Neural progenitor cell (in vitro differentiated cells): ENCODE data around the gene CEP164. TPM values are rescaled to one million over a fixed set of nuclear protein-coding genes. Genes with fewer than 3 reads are reported as not detected.

ENCODE experiments used
- DNase-seq: peaks from one replicate; pipeline ENCODE4 v3.0.0-alpha.2; 2016; ENCODE audit warnings: low spot score
- H2AFZ ChIP-seq: fragments of 200-600 bp; sonication (generic); replicated peaks from 2 replicates; pipeline ENCODE4 v1.6.1; 2016; ENCODE audit warnings: antibody characterized with exemption
- H3F3A ChIP-seq: fragments of 200-600 bp; sonication (generic); 2 replicates; pipeline ENCODE4 v1.6.1; 2016; ENCODE audit warnings: antibody characterized with exemption, low read depth
- H3K27ac ChIP-seq: fragments of 200-600 bp; sonication (generic); 2 replicates; pipeline ENCODE4 v1.5.1; 2016; ENCODE audit warnings: mild to moderate bottlenecking
- H3K27me3 ChIP-seq: fragments of 200-600 bp; sonication (generic); 2 replicates; pipeline ENCODE4 v1.6.1; 2016; ENCODE audit warnings: mild to moderate bottlenecking, moderate library complexity
- H3K36me3 ChIP-seq: fragments of 200-600 bp; sonication (generic); 2 replicates; pipeline ENCODE4 v1.5.1; 2016
- H3K4me1 ChIP-seq: fragments of 200-600 bp; sonication (generic); 2 replicates; pipeline ENCODE4 v1.6.1; 2016; ENCODE audit warnings: mixed run types
- H3K4me2 ChIP-seq: fragments of 200-600 bp; sonication (generic); 2 replicates; pipeline ENCODE4 v1.6.1; 2016
- H3K4me3 ChIP-seq: fragments of 200-600 bp; sonication (generic); 2 replicates; pipeline ENCODE4 v1.5.1; 2016
- H3K79me2 ChIP-seq: fragments of 200-600 bp; sonication (generic); 2 replicates; pipeline ENCODE4 v1.6.1; 2016; ENCODE audit warnings: low read depth
- H3K9ac ChIP-seq: fragments of 200-600 bp; sonication (generic); 2 replicates; pipeline ENCODE4 v1.6.1; 2016
- H3K9me3 ChIP-seq: fragments of 200-600 bp; sonication (generic); 2 replicates; pipeline ENCODE4 v1.5.1; 2016; ENCODE audit warnings: low read depth
- H4K20me1 ChIP-seq: fragments of 200-600 bp; sonication (generic); 2 replicates; pipeline ENCODE4 v1.6.1; 2016; ENCODE audit warnings: low read depth
- H3K27ac Mint-ChIP-seq: 3 replicates; pipeline ENCODE4 v1.8.0; 2021; ENCODE audit warnings: mixed read lengths
- H3K27me3 Mint-ChIP-seq: 2 replicates; pipeline ENCODE4 v1.8.0; 2022; ENCODE audit warnings: low read depth, mild to moderate bottlenecking, inconsistent platforms, moderate library complexity, mixed read lengths; ENCODE audit not compliant: insufficient read depth
- H3K36me3 Mint-ChIP-seq: 3 replicates; pipeline ENCODE4 v1.8.0; 2021; ENCODE audit warnings: mixed read lengths
- H3K4me1 Mint-ChIP-seq: 3 replicates; pipeline ENCODE4 v1.8.0; 2021; ENCODE audit warnings: mixed read lengths
- H3K4me3 Mint-ChIP-seq: 3 replicates; pipeline ENCODE4 v1.8.0; 2021; ENCODE audit warnings: mild to moderate bottlenecking, moderate library complexity, mixed read lengths
- H3K9me3 Mint-ChIP-seq: 3 replicates; pipeline ENCODE4 v1.8.0; 2020; ENCODE audit warnings: mixed read lengths
- CTCF ChIP-seq: fragments of 200-600 bp; sonication (generic); IDR thresholded peaks from 2 replicates; pipeline ENCODE4 v1.5.1; 2017; ENCODE audit warnings: antibody characterized with exemption, mild to moderate bottlenecking
- EZH2 ChIP-seq: fragments of 200-600 bp; sonication (generic); IDR thresholded peaks from 2 replicates; pipeline ENCODE4 v1.6.1; 2017; ENCODE audit warnings: antibody characterized with exemption, mild to moderate bottlenecking, moderate library complexity
- EZH2phosphoT487 ChIP-seq: fragments of 200-600 bp; sonication (generic); IDR thresholded peaks from 2 replicates; pipeline ENCODE4 v1.6.1; 2017; ENCODE audit warnings: antibody characterized with exemption
- total RNA-seq: library from RNA; depleted of rRNA; stranded (reverse); fragments of >200 nt; gene quantifications from 2 replicates; pipeline ENCODE4 v1.2.3, GENCODE V29; 2015; ENCODE audit warnings: low replicate concordance

The CEP164 gene
- total RNA-seq, 1 donor from 2014 or later: 24.2 TPM

GRCh38 chr11:117426297-117426685, 98.6 kb downstream of the CEP164 start:
- peak; percentile 92 for DNase-seq
- TF ChIP-seq CTCF (peak; percentile 96), EZH2phosphoT487 (no peak)
- no peaks in the 10 kb centered on the region for H3K9me3 ChIP-seq
- peak overlapping the region; percentile 37 for H3K4me2 ChIP-seq
- H3K4me3 ChIP-seq: no peak overlapping the region
- peaks cover 2% of the 10 kb centered on the region for H3F3A ChIP-seq
- H3K36me3 ChIP-seq: no peaks in the 10 kb centered on the region
- Mint-ChIP-seq H3K9me3 (no peaks in the 10 kb centered on the region), H3K36me3 (no peaks in the 10 kb centered on the region), H3K27me3 (peaks cover 11% of the 10 kb centered on the region), H3K4me3 (peak overlapping the region; percentile 11), H3K27ac (no peak overlapping the region), H3K4me1 (peaks cover 49% of the 10 kb centered on the region)
- peaks cover 13% of the 10 kb centered on the region for H3K4me1 ChIP-seq
- H3K9ac ChIP-seq: no peak overlapping the region
- peaks cover 11% of the 10 kb centered on the region for H4K20me1 ChIP-seq
- no peaks in the 10 kb centered on the region for H3K79me2 ChIP-seq
- peaks cover 19% of the 10 kb centered on the region for H3K27me3 ChIP-seq
- H3K27ac ChIP-seq: no peak overlapping the region
- no peak overlapping the region for H2AFZ ChIP-seq

GRCh38 chr11:117426941-117427340, 99.3 kb downstream of the CEP164 start:
- H3K9me3 Mint-ChIP-seq: no peaks in the 10 kb centered on the region
- peaks cover 2% of the 10 kb centered on the region for H3F3A ChIP-seq
- peaks cover 13% of the 10 kb centered on the region for H3K4me1 ChIP-seq
- H3K4me2 ChIP-seq: no peak overlapping the region
- no peak for TF ChIP-seq CTCF
- no peak for TF ChIP-seq EZH2phosphoT487
- no peak for TF ChIP-seq EZH2
- no peaks in the 10 kb centered on the region for H3K36me3 Mint-ChIP-seq
- H3K4me3 Mint-ChIP-seq: peak overlapping the region; percentile 16
- H3K27ac ChIP-seq: no peak overlapping the region
- H3K4me1 Mint-ChIP-seq: peaks cover 49% of the 10 kb centered on the region
- H3K27me3 Mint-ChIP-seq: peaks cover 10% of the 10 kb centered on the region
- no peak overlapping the region for H2AFZ ChIP-seq
- no peaks in the 10 kb centered on the region for H3K9me3 ChIP-seq
- no peaks in the 10 kb centered on the region for H3K36me3 ChIP-seq
- no peaks in the 10 kb centered on the region for H3K79me2 ChIP-seq
- no peak overlapping the region for H3K9ac ChIP-seq
- H3K27me3 ChIP-seq: peaks cover 19% of the 10 kb centered on the region
- peaks cover 11% of the 10 kb centered on the region for H4K20me1 ChIP-seq
- H3K27ac Mint-ChIP-seq: peak overlapping the region; percentile 25
- no peak overlapping the region for H3K4me3 ChIP-seq
- DNase-seq: no peak

- Histone ChIP-seq H3K4me1 (peaks cover 13% of the 10 kb centered on the region), H2AFZ (no peak overlapping the region), H3K9ac (no peak overlapping the region), H3K27me3 (peaks cover 19% of the 10 kb centered on the region), H3K4me3 (no peak overlapping the region), H3F3A (peaks cover 2% of the 10 kb centered on the region), H3K27ac (no peak overlapping the region), H3K9me3 (no peaks in the 10 kb centered on the region), H3K4me2 (no peak overlapping the region), H4K20me1 (peaks cover 11% of the 10 kb centered on the region), H3K79me2 (no peaks in the 10 kb centered on the region), H3K36me3 (no peaks in the 10 kb centered on the region)
- Mint-ChIP-seq H3K4me3 (peak overlapping the region; percentile 16), H3K9me3 (no peaks in the 10 kb centered on the region), H3K4me1 (peaks cover 52% of the 10 kb centered on the region), H3K27me3 (peaks cover 10% of the 10 kb centered on the region), H3K27ac (peak overlapping the region; percentile 25), H3K36me3 (no peaks in the 10 kb centered on the region)
- TF ChIP-seq EZH2phosphoT487 (no peak), EZH2 (no peak), CTCF (no peak)
- no peak for DNase-seq
Measured at GRCh38 chr11:117427356-117427874, 99.8 kb downstream of the CEP164 start.
